Body of pancreas (tissue), 4 donors: ENCODE measurements around the gene SCARF1.

ENCODE experiments used
- POLR2A ChIP-seq, 3 donors: fragments of 450-650 bp; IDR thresholded peaks; one replicate each; pipeline ENCODE4 v1.6.1; 2016; ENCODE audit warnings: antibody characterized with exemption in 3 of 3, mild to moderate bottlenecking in 2 of 3
- TF ChIP-seq, protein P1 (sequence below), 7 experiments: fragments of 450-650 bp in 4 of 7; fragments of 200-600 bp in 3 of 7; sonication (generic) in 3 of 7; IDR thresholded peaks; one replicate each; pipeline ENCODE4 v1.5.1; 2016 to 2019; ENCODE audit warnings: antibody characterized with exemption in 7 of 7

DNA sequence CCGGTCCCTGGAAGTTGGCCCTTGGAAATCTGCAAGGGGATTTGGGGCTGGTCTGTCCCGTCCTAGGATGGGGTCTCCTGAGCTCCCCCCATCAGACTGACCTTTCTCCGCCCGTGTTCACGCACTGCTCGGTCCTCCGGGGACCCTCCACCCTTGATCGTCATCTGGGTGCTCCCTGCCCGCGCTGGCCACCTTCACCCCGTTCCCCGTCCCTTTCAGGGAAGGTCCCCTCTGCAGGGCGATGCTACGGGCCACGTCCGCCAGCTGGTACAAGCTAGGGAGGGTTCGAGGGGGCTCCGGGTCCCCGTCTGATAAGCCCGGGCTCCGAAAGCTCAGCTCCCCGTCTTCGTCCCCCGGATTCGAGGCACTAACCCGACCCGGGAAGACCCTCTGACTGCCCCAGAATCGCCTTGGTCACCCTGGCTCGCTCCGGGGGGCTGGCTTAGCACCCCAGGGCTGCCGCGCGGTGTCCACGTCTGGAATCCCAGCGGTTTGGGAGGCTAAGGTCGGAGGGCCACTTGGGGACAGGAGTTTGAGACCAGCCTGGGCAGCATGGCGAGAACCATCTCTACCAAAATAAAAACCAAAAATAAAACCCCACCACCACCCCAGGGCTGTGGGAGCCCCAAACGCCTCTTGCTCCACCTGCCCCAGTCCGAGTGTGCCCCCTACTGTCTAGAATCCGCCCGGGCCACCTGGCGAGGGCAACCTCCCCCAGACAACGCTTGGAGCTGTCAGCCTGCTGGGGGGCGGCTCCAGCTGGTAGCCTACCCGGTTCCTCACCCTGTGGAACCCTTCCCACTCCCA is 15.8 kb downstream of the SCARF1 start:
- TF ChIP-seq, protein P1, sequence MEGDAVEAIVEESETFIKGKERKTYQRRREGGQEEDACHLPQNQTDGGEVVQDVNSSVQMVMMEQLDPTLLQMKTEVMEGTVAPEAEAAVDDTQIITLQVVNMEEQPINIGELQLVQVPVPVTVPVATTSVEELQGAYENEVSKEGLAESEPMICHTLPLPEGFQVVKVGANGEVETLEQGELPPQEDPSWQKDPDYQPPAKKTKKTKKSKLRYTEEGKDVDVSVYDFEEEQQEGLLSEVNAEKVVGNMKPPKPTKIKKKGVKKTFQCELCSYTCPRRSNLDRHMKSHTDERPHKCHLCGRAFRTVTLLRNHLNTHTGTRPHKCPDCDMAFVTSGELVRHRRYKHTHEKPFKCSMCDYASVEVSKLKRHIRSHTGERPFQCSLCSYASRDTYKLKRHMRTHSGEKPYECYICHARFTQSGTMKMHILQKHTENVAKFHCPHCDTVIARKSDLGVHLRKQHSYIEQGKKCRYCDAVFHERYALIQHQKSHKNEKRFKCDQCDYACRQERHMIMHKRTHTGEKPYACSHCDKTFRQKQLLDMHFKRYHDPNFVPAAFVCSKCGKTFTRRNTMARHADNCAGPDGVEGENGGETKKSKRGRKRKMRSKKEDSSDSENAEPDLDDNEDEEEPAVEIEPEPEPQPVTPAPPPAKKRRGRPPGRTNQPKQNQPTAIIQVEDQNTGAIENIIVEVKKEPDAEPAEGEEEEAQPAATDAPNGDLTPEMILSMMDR (IDR thresholded peaks at IDR 0.05): peak; percentile 44 to 88 (median 67)
- TF ChIP-seq POLR2A (IDR thresholded peaks at IDR 0.05): no peak
